Aorta (tissue), 5 donors: ENCODE results near the gene CD4. TPM values are rescaled to one million over a fixed set of nuclear protein-coding genes. Genes with fewer than 3 reads are reported as not detected.

Source experiments
- ATAC-seq: fragments of 200-7000 bp; cut with Tn5 transposase; one replicate; pipeline ENCODE4 v1.9.1; 2022; ENCODE audit warnings: moderate library complexity; ENCODE audit not compliant: low FRiP score
- DNase-seq, 2 donors: peaks; one replicate each; pipeline ENCODE4 v3.0.0-alpha.2; 2020
- H3K27ac ChIP-seq, 2 donors: one replicate each; pipeline ENCODE4 v1.5.1; 2013; ENCODE audit warnings: low read length in 2 of 2, mild to moderate bottlenecking in 2 of 2, moderate library complexity in 2 of 2, control low read depth in 1 of 2, inconsistent platforms in 1 of 2, low read depth in 1 of 2
- H3K27me3 ChIP-seq, 2 donors: one replicate each; pipeline ENCODE4 v1.6.1; 2013; ENCODE audit warnings: control low read depth in 1 of 2, low read length in 1 of 2, mild to moderate bottlenecking in 1 of 2, moderate library complexity in 1 of 2; ENCODE audit not compliant: insufficient read depth in 2 of 2, control insufficient read depth in 1 of 2
- H3K36me3 ChIP-seq, 2 donors: one replicate each; pipeline ENCODE4 v1.6.1; 2013; ENCODE audit warnings: control low read depth in 1 of 2, low read length in 1 of 2, mild to moderate bottlenecking in 1 of 2; ENCODE audit not compliant: insufficient read depth in 2 of 2, control insufficient read depth in 1 of 2
- H3K4me1 ChIP-seq, 2 donors: one replicate each; pipeline ENCODE4 v1.6.1; 2013; ENCODE audit warnings: low read length in 2 of 2, control low read depth in 1 of 2, mild to moderate bottlenecking in 1 of 2, moderate library complexity in 1 of 2; ENCODE audit not compliant: insufficient read depth in 2 of 2, control insufficient read depth in 1 of 2
- H3K4me3 ChIP-seq, 2 donors: one replicate each; pipeline ENCODE4 v1.5.1; 2013; ENCODE audit warnings: low read length in 2 of 2, control low read depth in 1 of 2, mild to moderate bottlenecking in 1 of 2
- H3K9me3 ChIP-seq: one replicate; pipeline ENCODE4 v1.6.1; 2013; ENCODE audit warnings: mild to moderate bottlenecking, low read length; ENCODE audit not compliant: control insufficient read depth
- WGBS, 2 donors: extraction: QIAGEN DNeasy Blood & Tissue Kit; methylation state at CpG; one replicate each; pipeline ENCODE4 v1.1.7; 2013; 5-methylcytosine and 5-hydroxymethylcytosine counted together
- intact Hi-C, 2 donors: fragments of 100-400 bp; cut with DNase I; formaldehyde crosslinking; loops; one replicate each; pipeline versions ENCODE4 v1.14.2 to v1.15.0; 2022
- polyA plus RNA-seq, 2 donors: library from polyadenylated mRNA; stranded (reverse); fragments of 200-250 nt; gene quantifications; one replicate each; pipeline ENCODE4 v1.2.3, GENCODE V29; 2013
- total RNA-seq, 2 donors: library from RNA; stranded (reverse); fragmentation: NEBNext Ultra II Directional; extraction: Animal tissue kit (Norgen Biotek cat#: 25700); gene quantifications; one replicate each; pipeline ENCODE4 v1.2.1, GENCODE V29; 2021
- donor health status: healthy with polysubstance abuse.
- donor health status: Bipolar disorder and iron deficiency.
- donor health status: DM: no; HTN: no; CAD: no.
- donor health status: DM: no; HTN: no; CAD: no.
- donor health status: DM: yes; HTN: yes; CAD: no.

Gene CD4
- total and polyA plus RNA-seq, 4 donors = 2.1 to 40.6 (median 17.2) TPM

DNA sequence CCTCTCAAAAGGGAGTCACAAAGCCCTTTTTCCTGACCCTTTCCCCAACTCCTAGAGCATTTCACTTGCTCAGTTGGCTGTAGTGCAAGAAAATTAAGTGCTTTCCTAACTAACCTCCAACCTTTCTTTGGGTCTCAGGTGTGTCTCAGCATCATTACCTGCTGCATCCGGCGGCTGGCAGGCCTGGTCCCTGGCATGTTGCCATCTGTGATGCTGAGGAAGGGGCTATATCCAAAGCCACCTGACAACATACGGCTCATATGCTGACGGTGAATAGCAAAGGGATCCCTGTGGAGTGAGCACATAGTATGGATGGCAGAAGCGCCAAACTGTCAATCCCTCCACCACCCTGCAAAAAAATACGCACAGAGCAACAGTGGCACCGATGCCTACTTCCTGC, 37.6 kb upstream of the CD4 start:
- no peak overlapping the region for H3K4me3 ChIP-seq
- ATAC-seq (no peak), DNase-seq (peak in 1 of 2 donors; percentile 76)
- intact Hi-C loops = loop anchor here (2.0 to 5.0 kb wide), 2 partner anchors 27 to 76 kb away; partner anchors contain the start of gene P3H3 (in 2 of the 2)
- H3K9me3 ChIP-seq = no peaks in the 10 kb centered on the region
- 63 to 65% methylated on average over 7 of the region's 7 CpGs for WGBS, 2 donors
- H3K27ac ChIP-seq = peak overlapping the region in 1 of 2 donors; percentile 96
- no peaks in the 10 kb centered on the region for H3K27me3 ChIP-seq
- no peaks in the 10 kb centered on the region for H3K4me1 ChIP-seq
- peaks cover 0 to 14% of the 10 kb centered on the region in 2 donors for H3K36me3 ChIP-seq

DNA sequence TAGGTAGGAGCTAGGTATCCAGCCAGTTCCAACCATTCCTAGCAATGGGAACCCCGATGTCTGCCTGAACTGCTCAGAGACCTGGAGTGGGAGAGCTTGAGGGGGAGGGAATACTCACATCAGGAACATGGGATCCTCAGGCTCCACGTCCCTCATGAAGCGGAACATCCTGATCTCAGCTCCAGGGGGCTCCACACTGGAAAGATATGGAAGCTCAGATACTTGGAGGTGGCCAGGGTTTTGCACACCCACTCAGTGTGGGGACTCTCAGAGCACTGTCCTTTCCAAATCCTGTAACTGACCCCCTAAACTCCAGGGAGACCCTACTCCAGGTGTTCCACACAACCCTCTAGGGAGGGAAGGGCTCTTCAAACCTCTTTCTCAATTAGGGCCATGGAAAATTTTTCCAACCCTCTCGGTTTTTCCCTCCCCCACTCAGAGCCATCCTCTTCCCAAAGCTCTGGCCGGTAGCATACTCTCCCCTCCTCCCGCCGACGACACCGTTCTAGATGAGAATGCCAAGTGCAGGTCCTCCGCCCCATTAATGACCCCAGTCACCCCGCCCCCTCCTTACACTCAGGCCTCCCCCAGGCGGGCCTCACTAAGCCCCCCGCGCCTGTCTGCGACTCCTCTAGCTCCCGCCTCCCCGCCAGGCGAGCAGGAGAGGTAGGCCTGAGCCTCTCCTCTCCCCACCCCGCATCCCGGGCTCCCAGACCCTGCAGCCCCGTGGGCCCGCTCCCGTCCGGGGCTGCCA, 37.0 kb upstream of the CD4 start:
- WGBS, 2 donors = 2% methylated on average over 24 of the region's 24 CpGs
- peak; percentile 73 to 83 for DNase-seq

DNA sequence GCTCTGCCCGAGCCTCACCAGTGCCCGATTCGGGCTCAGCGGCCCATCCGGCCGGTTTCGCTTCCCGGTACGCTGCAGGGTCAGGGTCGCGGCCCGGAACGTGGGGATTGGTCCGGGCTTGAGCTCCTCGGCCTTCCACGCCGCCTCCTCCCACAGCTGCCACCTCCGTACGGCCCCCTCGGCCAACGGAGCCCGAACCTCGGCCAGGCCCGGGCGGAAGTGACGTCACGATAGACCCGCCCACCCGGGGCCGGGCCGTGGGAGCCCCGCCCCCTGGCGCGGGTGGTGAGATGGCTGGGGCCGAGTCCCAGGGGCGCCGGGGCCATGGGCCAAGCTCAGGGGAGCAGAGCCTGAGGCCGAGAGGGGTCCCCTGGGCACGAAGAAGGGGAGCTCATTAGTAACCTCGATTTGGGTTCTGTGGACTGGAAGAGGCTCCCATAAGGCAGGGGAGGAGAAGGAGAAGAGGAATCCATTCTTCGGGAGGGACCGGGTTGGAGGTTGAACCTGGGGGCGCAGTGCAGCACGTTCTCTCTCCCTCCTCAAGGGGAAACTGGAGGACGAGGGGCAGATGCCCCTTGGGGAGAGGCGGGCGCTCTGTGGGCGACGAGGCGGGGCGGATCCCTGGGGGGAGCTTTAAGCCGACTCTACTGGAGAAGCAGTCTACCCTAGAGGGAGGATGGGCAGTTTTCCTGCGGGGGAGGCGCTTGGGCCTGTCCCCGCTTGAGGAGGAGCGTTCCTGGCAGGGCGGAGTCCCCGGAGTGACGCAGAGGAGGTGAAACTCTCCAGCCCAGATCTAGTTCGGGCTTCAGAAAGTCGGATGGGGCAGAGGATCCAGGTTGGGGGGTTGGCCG, 36.2 kb upstream of the CD4 start, which contains the start of gene MLF2:
Gene MLF2, minus strand, starts transcription at position 221 of the 851 bp plus-strand sequence. CDS start 807 bp downstream, outside the sequence.
- WGBS, 2 donors = 1% methylated on average over 61 to 62 of the region's 62 CpGs
- Histone ChIP-seq H3K36me3 (peaks cover 0 to 10% of the 10 kb centered on the region in 2 donors), H3K27ac (peak within 1 kb of the TSS; percentile 62 to 96), H3K9me3 (no peaks in the 10 kb centered on the region), H3K4me3 (peak within 1 kb of the TSS; percentile 50 to 86), H3K27me3 (no peaks in the 10 kb centered on the region), H3K4me1 (no peaks in the 10 kb centered on the region)
- ATAC-seq (peak; percentile 98), DNase-seq (peak; percentile 99)
- intact Hi-C loops = loop anchor here (1.0 to 5.0 kb wide), 4 partner anchors 13 to 74 kb away; partner anchors contain the start of genes P3H3 (in 2 of the 2) and PTMS (in 1 of the 2)

More for the DNA sequence above, 37.0 kb upstream of the CD4 start:
- Histone ChIP-seq H3K27me3 (no peaks in the 10 kb centered on the region), H3K27ac (peak overlapping the region; percentile 62 to 96), H3K4me1 (no peaks in the 10 kb centered on the region), H3K9me3 (no peaks in the 10 kb centered on the region), H3K36me3 (peaks cover 0 to 14% of the 10 kb centered on the region in 2 donors), H3K4me3 (peak overlapping the region; percentile 50 to 86)
- no peak for ATAC-seq
- intact Hi-C loops = loop anchor here (2.0 to 5.0 kb wide), 2 partner anchors 26 to 75 kb away; partner anchors contain the start of gene P3H3 (in 2 of the 2)

DNA sequence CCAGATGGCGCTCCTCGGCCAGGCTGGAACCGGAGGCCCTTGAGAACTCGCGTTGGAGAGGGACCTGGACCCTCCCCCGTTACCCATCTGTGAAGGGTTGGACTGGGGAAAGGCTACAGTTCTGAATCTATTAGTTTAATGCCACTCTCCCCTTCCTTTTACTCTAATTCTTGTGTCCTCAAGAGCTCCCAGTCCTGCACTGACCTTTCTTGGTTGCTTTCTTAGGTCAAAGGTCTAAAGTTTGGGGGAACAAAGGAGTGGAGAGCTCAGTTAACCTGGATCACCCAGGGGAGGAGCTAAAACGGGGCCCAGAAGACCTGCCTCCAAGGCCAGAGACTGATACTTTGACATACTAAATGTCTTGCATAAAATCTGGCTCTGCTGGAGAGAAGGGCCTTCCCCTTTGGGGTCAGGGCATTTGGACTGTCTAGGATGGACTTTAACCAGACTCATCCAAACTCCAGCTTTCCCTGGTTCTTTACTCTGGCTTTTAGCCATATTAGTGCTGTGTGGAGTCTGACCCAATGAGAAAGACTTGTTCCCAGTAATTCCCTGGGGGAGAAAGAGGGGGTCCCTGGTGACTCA, 35.5 kb upstream of the CD4 start:
- ATAC-seq = no peak
- H3K4me1 ChIP-seq = no peaks in the 10 kb centered on the region
- 0% methylated on average over 3 to 7 of the region's 7 CpGs for WGBS, 2 donors
- peaks cover 0 to 7% of the 10 kb centered on the region in 2 donors for H3K36me3 ChIP-seq
- DNase-seq = no peak
- no peak overlapping the region for H3K4me3 ChIP-seq
- H3K27me3 ChIP-seq = no peaks in the 10 kb centered on the region
- H3K9me3 ChIP-seq = no peaks in the 10 kb centered on the region
- intact Hi-C loops = loop anchor here (1.0 to 5.0 kb wide), 4 partner anchors 12 to 73 kb away; partner anchors contain the start of genes P3H3 (in 2 of the 2) and PTMS (in 1 of the 2)
- H3K27ac ChIP-seq = peak overlapping the region in 1 of 2 donors; percentile 49

- intact Hi-C loops = loop anchor here (5.0 kb wide), 1 partner anchor 73 kb away; the partner anchor contains the start of gene P3H3 (in 2 of the 2)
- Histone ChIP-seq H3K27me3 (no peaks in the 10 kb centered on the region), H3K9me3 (no peaks in the 10 kb centered on the region), H3K4me1 (no peaks in the 10 kb centered on the region), H3K36me3 (peaks cover 0 to 5% of the 10 kb centered on the region in 2 donors), H3K4me3 (no peak overlapping the region), H3K27ac (no peak overlapping the region)
- WGBS, 2 donors = 93 to 94% methylated on average over 2 of the region's 2 CpGs
- ATAC-seq (no peak), DNase-seq (no peak)
These were observed 34.9 kb upstream of the CD4 start for GRCh38 chr12:6754411-6754810.

DNA sequence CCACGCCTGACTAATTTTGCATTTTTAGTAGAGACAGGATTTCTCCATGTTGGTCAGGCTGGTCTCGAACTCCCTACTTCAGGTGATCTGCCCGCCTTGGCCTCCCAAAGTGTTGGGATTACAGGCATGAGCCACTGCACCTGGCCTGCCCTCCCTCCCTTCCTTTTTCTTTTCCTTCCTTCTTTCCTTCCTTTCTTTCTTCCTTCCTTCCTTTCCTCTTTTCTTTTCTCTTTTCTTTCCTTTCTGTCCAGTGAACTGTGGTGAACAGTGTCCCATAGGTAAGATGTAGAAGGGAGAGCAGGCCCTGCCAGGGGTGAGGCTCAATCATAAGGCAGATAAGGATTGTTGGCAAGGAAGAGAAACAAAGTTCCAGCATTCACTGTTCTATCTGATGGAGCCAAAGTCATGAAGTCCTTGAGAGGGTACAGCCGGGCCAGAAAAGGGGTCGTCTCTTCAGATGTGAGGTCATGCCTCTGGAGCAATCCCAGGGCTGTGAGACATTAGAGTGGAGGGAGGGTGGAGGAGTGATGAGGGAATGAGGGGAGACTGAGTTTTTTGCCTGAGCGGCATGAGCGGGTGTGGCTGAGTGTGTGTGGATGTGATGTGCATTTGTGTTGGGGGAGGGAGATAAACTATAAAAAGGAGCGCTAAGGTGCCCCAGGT, 32.2 kb upstream of the CD4 start:
- intact Hi-C loops = no loop called here
- DNase-seq (no peak), ATAC-seq (no peak)
- WGBS, 2 donors = 68 to 70% methylated on average over 8 of the region's 8 CpGs
- no peak overlapping the region for H3K27ac ChIP-seq
- no peaks in the 10 kb centered on the region for H3K36me3 ChIP-seq
- H3K4me3 ChIP-seq = no peak overlapping the region
- H3K27me3 ChIP-seq = no peaks in the 10 kb centered on the region
- H3K9me3 ChIP-seq = no peaks in the 10 kb centered on the region
- no peaks in the 10 kb centered on the region for H3K4me1 ChIP-seq

GRCh38 chr12:6758506-6759095, 30.7 kb upstream of the CD4 start:
- WGBS, 2 donors = 87 to 89% methylated on average over 9 of the region's 9 CpGs
- no peaks in the 10 kb centered on the region for H3K27me3 ChIP-seq
- no peak overlapping the region for H3K27ac ChIP-seq
- no peak overlapping the region for H3K4me3 ChIP-seq
- H3K36me3 ChIP-seq = no peaks in the 10 kb centered on the region
- no peak for DNase-seq
- no peak for ATAC-seq
- no peaks in the 10 kb centered on the region for H3K4me1 ChIP-seq
- H3K9me3 ChIP-seq = no peaks in the 10 kb centered on the region
- intact Hi-C loops = no loop called here
